NCI-H2171 (cell line): ENCODE data around the gene RABAC1.
"Not testable (repeated sequence)": the region's sequence is repeated elsewhere in the genome, so short reads cannot be mapped to it uniquely, and the experiment has no call there.

Source experiments
- DNase-seq: peaks from one replicate; lab custom pipeline; 2025; lab: John Stamatoyannopoulos, UW

The RABAC1 gene

DNA sequence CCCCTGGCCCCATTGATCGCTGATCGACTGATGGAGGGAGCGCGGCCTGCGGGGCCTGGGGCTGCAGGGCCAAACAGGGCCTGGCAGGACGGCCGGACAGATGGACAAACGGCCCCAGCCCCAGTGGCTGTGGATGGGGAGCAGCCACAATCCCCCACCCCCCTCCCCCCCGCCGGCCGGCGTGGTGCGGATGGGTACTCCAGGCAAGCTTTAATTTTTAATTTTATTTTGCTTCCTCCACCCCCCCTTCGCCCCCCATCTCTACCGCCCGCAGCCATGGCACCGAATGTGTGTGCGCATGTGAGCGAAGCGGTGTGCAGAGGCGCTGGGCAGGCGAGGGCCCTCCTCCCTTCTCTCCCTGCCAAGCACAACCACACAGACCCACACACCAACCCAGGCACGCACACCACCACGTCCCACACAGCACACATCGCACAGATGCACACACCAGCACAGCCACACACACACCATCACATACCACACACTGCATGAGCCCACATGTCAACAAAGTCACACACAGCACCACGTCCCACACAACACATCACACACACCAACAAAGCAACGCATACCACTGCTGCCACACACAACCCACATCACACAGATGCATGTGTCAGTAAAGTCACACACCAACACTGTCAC is 43.2 kb downstream of the RABAC1 start:
- no peak for DNase-seq

- DNase-seq, result no peak
Observed at GRCh38 chr19:41915021-41915775, 43.9 kb downstream of the RABAC1 start.

DNA sequence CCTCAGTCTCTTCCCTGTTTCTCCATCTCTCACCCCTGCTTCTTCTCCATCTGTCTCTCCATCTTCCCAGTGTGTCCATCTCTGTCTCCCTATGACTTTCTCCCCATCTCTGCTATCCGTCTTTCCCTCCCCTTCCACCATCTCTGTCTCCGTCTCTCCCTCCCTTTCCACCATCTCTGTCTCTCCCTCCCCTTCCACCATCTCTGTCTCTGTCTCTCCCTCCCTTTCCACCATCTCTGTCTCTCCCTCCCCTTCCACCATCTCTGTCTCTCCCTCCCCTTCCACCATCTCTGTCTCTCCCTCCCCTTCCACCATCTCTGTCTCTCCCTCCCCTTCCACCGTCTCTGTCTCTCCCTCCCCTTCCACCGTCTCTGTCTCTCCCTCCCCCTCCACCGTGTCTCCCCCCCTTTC is 44.7 kb downstream of the RABAC1 start:
- DNase-seq, result not testable (repeated sequence)

DNA sequence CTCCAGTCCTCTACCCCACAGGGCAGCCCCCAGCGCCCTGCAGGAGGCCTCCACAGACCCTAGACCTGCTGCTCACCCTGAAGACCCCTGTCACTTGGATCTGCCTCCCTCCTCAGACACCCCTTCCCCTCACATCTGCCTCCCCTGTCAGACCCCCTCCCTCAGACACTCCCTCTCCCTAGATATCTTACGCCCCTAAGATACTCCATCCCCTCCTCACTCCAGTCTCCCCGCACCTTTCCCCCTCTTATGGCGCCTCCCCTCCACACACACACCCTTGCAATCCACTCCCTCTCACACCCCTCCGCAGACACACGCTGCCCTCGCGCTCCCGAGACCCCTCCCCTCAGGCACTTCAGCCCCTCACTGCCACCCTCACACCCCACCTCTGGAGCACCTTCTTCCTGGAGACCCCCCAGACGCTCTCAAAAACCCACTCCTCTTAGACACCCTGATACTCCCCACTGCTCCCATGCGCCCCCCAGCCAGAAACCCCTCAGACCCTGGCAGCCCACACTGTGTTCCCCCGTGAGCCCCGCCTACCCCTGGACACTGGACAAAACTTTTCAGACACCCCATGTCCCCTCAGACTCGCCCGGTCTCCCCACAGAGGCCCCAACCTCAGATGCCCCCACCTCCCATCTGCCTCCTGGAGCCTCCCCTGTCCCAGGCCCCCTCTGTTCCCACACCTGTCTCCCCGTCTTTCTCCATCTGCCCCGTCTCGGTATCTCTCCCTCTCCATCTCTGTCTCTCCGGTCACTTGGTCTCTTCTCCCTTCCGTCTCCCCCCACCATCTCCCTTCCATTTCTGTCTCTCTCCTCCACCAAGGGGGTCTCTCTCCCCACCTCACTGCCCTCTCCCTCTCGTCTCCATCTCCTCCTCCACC is 45.3 kb downstream of the RABAC1 start:
- no peak for DNase-seq

GRCh38 chr19:41912899-41913537 is 46.1 kb downstream of the RABAC1 start:
- DNase-seq, result no peak

GRCh38 chr19:41911889-41912731 is 47.0 kb downstream of the RABAC1 start:
- DNase-seq, result no peak

DNA sequence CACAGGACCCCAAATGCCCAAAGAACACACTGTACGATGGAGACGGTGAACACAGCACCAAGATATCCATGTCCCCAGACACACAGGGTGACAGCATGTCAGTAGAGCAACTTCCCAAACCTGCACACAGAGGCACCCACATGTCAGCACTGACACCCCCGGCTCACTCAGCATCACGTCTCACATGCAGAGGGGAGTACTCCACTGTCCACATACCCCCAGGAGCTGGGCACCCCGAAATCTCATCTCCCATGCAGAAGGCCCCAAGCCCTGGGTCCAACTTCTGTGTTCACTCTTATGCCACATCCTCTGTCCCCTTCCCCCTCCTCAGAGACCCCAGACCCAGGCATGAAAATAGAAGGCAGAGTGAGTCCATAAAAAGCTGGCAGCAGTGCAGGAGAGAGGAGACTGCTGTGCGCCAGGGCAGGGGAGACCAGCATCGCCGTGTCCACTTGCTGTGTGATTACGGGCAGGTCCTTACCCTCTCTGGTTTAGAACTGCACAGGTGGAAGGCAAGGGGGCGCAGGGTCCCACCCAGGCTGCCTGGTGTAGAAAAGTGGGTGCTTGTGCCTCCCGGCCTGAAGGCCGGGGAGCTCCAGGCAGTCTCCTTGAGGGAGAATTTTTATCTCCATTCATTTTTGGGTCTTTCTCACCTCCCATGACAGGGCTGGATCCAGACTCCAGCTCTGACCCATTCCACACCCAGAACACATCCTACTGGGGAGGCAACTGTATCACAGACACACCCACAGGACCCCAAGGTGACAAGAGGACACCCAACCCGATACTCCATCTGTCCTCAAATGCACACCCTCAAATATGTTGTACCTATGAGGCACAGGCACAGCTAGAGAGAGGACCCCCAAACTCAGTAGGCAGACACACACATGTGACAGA is 47.9 kb downstream of the RABAC1 start:
- no peak for DNase-seq

DNA sequence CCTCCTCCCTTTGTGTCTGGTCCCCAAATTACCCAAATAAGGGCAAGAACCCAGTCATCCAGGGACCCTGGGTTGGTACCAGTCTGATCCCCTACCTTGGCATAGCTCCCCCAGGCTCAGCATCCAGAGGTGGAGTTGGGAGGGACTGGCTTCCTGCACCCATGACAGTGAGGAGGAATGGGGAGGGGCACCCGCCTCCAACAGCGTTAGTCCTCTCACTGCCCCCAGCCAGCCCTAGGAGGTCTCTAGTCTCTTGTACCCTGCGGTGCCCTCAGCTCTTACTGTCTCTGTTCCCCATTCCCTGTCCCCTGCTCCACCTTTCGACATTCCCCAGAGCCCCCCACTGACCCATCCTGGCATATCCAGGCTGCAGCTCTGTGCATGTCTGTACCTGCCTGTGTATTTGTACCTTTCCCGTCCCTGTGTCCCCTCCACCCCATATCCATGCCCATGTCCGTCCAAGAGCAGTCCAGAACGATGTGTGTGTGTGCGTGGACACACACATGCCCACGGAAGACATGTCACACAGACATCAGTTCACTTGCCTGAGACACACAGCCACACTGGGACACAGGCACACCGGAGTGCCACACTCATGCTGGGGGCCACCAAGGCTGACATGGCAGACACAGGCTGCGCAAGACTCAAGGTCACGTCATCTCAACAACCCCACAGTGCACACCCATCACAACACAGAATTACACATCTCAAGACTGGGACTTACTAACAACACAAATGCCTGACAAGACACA is 48.7 kb downstream of the RABAC1 start:
- no peak for DNase-seq

DNA sequence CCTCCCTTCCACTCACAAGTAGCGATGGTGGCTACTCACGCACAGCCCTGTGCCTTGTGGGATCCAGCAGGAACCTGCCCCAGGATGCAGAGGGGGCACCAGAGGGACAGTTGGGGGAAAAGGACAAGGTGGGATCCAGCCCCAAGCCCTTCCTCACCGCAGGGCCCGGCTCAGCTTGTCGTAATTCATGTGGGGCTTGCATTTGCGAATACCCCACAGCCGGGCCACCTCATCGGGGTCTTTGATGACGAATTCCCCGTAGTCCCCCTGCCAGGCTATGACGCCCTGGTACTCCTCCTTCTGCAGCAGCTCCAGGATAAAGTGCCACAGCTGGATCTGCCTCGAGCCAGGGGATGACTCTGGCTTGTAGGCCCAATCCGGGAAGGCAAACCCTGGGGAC is 49.4 kb downstream of the RABAC1 start:
- no peak for DNase-seq

- no peak for DNase-seq
Observed at GRCh38 chr19:41908724-41909464, 50.2 kb downstream of the RABAC1 start.

DNA sequence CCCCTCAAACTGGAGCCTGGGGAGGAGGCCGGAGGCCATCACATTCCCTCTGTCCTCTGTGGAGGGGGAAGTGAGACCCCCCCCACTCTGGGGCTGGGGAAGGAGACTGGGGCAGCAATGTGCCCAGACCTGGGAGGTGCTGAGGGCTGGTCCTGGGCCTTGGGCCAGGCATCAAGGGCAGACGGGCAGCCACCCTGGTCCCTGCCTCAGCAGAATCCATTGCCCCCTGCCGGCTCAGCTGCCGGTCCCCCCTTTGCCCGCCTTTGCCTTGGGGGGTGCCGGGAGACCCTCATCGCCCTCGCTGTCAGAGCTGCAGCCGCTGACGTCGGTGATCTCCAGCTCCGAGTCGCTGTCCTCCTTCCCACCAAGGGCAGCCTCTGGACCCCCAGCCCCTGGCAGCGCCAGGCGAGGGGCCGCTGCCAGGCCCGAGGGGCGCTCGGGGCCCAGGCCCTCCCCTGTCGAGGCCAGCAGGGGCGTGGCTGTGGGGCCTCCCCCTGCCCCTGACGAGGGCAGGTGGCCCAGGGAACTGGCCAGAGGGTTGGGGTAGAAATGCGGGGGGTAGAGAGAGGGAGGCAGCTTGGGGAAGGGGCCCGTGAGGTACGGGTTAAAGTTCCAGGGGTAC is 51.0 kb downstream of the RABAC1 start:
- no peak for DNase-seq

GRCh38 chr19:41906916-41907680 is 52.0 kb downstream of the RABAC1 start:
- DNase-seq, result no peak
